SU-DHL-6 (cell line): Measurements from ENCODE around the gene KRTAP21-3.

ENCODE experiments used
- H2AFZ ChIP-seq: fragments of 200-600 bp; sonication (generic); 2 replicates; pipeline ENCODE4 v1.6.1; 2014; ENCODE audit warnings: low read depth, mild to moderate bottlenecking, moderate library complexity, mixed read lengths, antibody characterized with exemption, low read length; ENCODE audit not compliant: severe bottlenecking
- H3F3A ChIP-seq: fragments of 200-600 bp; shearing (Covaris generic); 2 replicates; pipeline ENCODE4 v1.6.0; 2016; ENCODE audit warnings: antibody characterized with exemption, mild to moderate bottlenecking; ENCODE audit not compliant: insufficient read depth
- H3K27ac ChIP-seq: fragments of 200-600 bp; sonication (generic); 2 replicates; pipeline ENCODE4 v1.5.1; 2016; ENCODE audit warnings: low read depth, mild to moderate bottlenecking, low read length, moderate library complexity, mixed read lengths
- H3K27me3 ChIP-seq: fragments of 200-600 bp; sonication (generic), shearing (Covaris generic); 2 replicates; pipeline ENCODE4 v1.6.0; 2014; ENCODE audit warnings: mild to moderate bottlenecking, low read length
- H3K36me3 ChIP-seq: fragments of 200-600 bp; sonication (generic); 2 replicates; pipeline ENCODE4 v1.6.1; 2014; ENCODE audit warnings: mild to moderate bottlenecking, low read length, mixed read lengths
- H3K4me2 ChIP-seq: fragments of 300-600, 200-600 bp; shearing (Covaris generic), sonication (generic); 2 replicates; pipeline ENCODE4 v1.6.0; 2014; ENCODE audit warnings: low read length, low read depth, mild to moderate bottlenecking; ENCODE audit not compliant: poor library complexity, severe bottlenecking
- H3K4me3 ChIP-seq: fragments of 200-600 bp; sonication (generic); 2 replicates; pipeline ENCODE4 v1.5.1; 2014; ENCODE audit warnings: antibody characterized with exemption, low read length, mild to moderate bottlenecking, mixed read lengths; ENCODE audit not compliant: insufficient read depth, poor library complexity, severe bottlenecking
- H3K79me2 ChIP-seq: fragments of 200-600 bp; sonication (generic); 2 replicates; pipeline ENCODE4 v1.6.1; 2014; ENCODE audit warnings: mild to moderate bottlenecking, low read length, moderate library complexity; ENCODE audit not compliant: insufficient read depth
- H3K9ac ChIP-seq: fragments of 200-600 bp; sonication (generic); 2 replicates; pipeline ENCODE4 v1.7.0; 2014; ENCODE audit warnings: mild to moderate bottlenecking, low read length
- H3K9me2 ChIP-seq: fragments of 200-600 bp; sonication (generic); replicated peaks from 2 replicates; pipeline ENCODE4 v1.6.1; 2014; ENCODE audit warnings: low read length; ENCODE audit not compliant: insufficient read depth
- H3K9me3 ChIP-seq: fragments of 200-600 bp; sonication (generic); 2 replicates; pipeline ENCODE4 v1.6.1; 2014; ENCODE audit warnings: low read length, mixed read lengths; ENCODE audit not compliant: insufficient read depth
- H4K20me1 ChIP-seq: fragments of 200-600 bp; sonication (generic); 2 replicates; pipeline ENCODE4 v1.6.1; 2014; ENCODE audit warnings: low read depth, mild to moderate bottlenecking, antibody characterized with exemption, low read length, moderate library complexity, mixed read lengths
- CTCF ChIP-seq: fragments of 200-600 bp; sonication (generic); IDR thresholded peaks from one replicate; pipeline ENCODE4 v1.5.1; 2017; ENCODE audit warnings: antibody characterized with exemption, mild to moderate bottlenecking, low read length, moderate library complexity; ENCODE audit not compliant: insufficient read depth, poor library complexity, severe bottlenecking
- EZH2phosphoT487 ChIP-seq: fragments of 200-600 bp; sonication (generic), shearing (Covaris generic); conservative IDR thresholded peaks from 2 replicates; pipeline ENCODE4 v1.6.1; 2018; ENCODE audit warnings: mild to moderate bottlenecking, antibody characterized with exemption, low read length, moderate library complexity, mixed read lengths

Gene KRTAP21-3

GRCh38 chr21:30707409-30707808 lies 11.2 kb downstream of the KRTAP21-3 start:
- no peak for TF ChIP-seq CTCF
- no peak for TF ChIP-seq EZH2phosphoT487
- Histone ChIP-seq H3K4me3 (no peak overlapping the region), H2AFZ (no peak overlapping the region), H3F3A (no peaks in the 10 kb centered on the region), H3K27ac (no peak overlapping the region), H4K20me1 (no peaks in the 10 kb centered on the region), H3K4me2 (no peak overlapping the region), H3K9me2 (no peaks in the 10 kb centered on the region), H3K9me3 (no peaks in the 10 kb centered on the region), H3K79me2 (no peaks in the 10 kb centered on the region), H3K9ac (no peak overlapping the region), H3K36me3 (no peaks in the 10 kb centered on the region), H3K27me3 (no peaks in the 10 kb centered on the region)

GRCh38 chr21:30695956-30696355 lies 22.6 kb downstream of the KRTAP21-3 start:
- no peaks in the 10 kb centered on the region for H3K9me2 ChIP-seq
- no peaks in the 10 kb centered on the region for H3K27me3 ChIP-seq
- no peaks in the 10 kb centered on the region for H4K20me1 ChIP-seq
- TF ChIP-seq EZH2phosphoT487 (no peak), CTCF (no peak)
- no peak overlapping the region for H3K27ac ChIP-seq
- no peak overlapping the region for H3K4me2 ChIP-seq
- H3F3A ChIP-seq, result no peaks in the 10 kb centered on the region
- H3K9me3 ChIP-seq, result no peaks in the 10 kb centered on the region
- no peaks in the 10 kb centered on the region for H3K79me2 ChIP-seq
- no peak overlapping the region for H2AFZ ChIP-seq
- H3K4me3 ChIP-seq, result no peak overlapping the region
- no peaks in the 10 kb centered on the region for H3K36me3 ChIP-seq
- H3K9ac ChIP-seq, result no peak overlapping the region

GRCh38 chr21:30689822-30690221 lies 28.8 kb downstream of the KRTAP21-3 start:
- H3K36me3 ChIP-seq, result no peaks in the 10 kb centered on the region
- TF ChIP-seq EZH2phosphoT487 (no peak), CTCF (no peak)
- no peaks in the 10 kb centered on the region for H3K9me2 ChIP-seq
- H3K27ac ChIP-seq, result no peak overlapping the region
- no peaks in the 10 kb centered on the region for H3K79me2 ChIP-seq
- no peaks in the 10 kb centered on the region for H3K9me3 ChIP-seq
- H4K20me1 ChIP-seq, result no peaks in the 10 kb centered on the region
- no peak overlapping the region for H3K4me3 ChIP-seq
- no peaks in the 10 kb centered on the region for H3K27me3 ChIP-seq
- no peak overlapping the region for H3K4me2 ChIP-seq
- no peak overlapping the region for H3K9ac ChIP-seq
- no peak overlapping the region for H2AFZ ChIP-seq
- H3F3A ChIP-seq, result no peaks in the 10 kb centered on the region
